Stimulated activated CD4-positive, alpha-beta T cell treated with anti-CD3 and anti-CD28 coated beads, Interleukin-15, amount 100 ng/mL, for 48 hours (primary cell): ENCODE results near the gene MFNG.
A peak's percentile ranks its signal among the peaks of the same experiment; 100 is the strongest.

Experiments used
- DNase-seq, 2 donors: peaks; one replicate each; pipeline ENCODE4 v3.0.0-alpha.2; 2020; ENCODE audit warnings: low read depth in 2 of 2

Gene MFNG

DNA sequence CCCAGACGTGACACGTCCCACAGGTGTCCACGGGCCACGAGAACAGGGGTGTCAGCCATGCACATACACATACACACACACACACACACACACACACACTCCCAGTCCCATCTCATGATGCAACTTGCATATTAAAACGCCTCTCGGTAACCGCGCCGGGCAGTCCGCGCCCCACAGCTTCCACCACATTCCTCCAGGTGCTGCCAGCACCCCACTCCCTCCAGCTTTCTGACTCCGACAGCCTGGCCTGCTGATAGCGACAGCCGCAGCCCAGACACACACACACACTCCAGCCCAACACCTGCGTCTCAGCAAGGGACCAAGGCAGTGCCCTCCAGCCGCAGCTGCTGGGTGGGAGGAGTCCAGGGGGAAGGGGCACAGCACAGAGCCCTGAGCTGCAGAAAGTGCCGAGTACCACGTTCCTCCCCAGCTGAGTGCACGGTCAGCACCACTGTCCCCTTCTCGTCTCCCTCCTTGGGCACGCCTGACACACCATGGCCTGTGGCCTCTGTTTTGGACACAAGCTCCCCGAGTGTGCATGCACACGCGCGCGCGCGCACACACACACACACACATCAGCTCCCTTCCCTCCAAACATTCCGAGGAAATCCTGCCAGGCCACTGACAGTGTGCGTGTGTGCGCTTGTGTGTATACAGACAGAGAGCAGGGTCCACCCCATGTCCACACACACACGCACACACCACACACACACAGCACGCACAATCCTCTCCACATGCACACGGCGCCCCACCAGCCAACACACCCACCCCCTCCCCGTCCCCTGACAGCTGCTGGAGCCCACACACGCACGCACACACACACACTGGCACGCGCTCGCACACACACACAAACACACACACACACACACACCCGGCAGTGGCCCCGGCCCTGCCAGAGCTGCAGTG, 60.1 kb downstream of the MFNG start:
- DNase-seq, result no peak

DNA sequence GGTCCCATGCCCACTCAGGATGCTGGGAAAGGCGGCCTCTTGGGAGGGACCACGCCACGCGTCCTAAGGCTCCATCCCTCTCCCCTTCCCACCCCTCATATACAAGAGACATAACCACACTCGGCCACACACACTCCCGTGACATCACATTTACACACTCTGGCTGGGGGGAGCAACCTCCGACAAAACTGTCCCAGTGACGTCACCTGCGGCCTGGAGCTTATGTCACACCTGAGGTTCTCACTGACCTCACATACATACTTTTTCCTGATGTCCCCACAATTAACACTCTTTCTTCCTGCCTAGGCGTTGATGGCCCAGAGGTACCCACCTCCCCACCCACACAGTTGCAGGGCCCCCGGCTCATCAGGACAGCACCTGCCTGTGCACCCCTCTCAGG, 60.8 kb downstream of the MFNG start:
- DNase-seq, result no peak

DNA sequence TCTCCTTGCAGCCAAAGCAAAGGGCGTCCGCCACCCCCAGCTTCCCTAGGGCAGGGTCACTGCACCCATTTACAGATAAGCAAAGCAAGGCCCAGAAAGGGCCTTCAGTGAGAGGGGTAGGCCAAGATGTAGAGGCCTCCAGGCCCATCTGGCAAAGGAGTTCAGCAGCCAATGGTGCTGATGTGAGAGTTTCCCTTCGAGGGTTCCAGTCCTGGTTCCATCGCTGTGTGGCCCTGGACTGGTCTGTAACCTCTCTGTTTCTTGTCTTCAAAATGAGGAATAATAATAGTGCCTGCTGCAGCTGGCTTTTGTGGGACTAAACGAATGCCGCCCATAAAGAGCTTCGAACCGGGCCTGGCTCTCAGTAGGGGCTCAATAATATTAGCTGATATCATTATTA, 62.9 kb downstream of the MFNG start:
- no peak for DNase-seq

DNA sequence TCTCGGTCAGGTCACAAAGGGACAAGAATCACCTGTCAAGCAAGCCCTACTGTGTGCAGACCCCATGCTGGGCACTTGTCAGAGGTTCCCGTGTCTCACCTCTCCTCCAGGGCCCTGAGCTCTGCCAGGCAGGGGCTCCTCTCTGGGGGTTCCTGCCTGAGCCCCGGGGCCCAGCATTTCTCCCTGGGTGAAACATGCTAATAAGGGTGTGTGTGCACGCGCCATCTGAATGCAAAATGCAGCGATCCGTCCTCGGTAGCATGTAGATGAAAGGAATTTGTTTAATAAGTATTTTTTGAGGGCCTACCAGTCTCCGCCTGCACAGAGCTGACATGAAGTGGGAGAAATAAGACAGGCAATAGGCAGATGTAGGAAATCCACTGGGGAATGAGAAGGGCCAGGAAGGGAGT, 64.7 kb downstream of the MFNG start:
- no peak for DNase-seq

DNA sequence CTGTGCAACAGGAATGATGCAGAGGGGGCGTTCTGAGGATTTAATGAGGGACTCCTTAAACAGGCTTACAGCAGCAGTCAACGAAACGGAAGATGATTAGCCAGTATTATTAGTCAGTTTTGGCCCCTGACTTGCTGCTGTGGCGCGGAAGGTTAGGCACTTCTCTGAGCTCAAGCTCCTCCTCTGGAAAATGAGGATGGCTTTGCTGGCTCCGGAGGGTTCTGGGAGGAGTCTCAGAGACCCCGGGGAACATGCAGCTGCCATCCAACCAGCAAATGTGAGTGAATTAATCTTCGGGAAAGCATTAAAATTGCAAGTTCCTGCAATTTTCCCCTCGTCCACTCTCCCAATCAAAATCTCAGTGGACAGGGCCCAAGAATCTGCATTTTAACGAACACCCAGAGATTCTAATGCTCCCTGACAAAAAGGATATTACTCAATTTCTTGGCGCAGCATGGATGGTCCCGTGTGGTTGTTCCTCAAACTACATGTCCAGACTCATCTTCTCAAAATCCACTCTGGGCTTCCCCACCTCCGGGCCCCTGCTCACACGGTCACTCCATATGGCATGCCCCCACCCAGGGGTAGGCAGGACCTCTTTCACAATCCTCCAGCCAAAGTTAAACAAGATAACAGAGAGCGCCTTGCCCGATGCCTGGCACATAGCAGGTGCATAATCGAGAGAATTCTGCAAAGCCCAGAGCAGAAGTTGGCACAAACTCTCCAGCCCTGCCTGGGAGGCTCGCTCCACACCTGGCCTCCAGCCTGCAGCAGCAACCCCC, 65.3 kb downstream of the MFNG start:
- DNase-seq, result no peak

DNA sequence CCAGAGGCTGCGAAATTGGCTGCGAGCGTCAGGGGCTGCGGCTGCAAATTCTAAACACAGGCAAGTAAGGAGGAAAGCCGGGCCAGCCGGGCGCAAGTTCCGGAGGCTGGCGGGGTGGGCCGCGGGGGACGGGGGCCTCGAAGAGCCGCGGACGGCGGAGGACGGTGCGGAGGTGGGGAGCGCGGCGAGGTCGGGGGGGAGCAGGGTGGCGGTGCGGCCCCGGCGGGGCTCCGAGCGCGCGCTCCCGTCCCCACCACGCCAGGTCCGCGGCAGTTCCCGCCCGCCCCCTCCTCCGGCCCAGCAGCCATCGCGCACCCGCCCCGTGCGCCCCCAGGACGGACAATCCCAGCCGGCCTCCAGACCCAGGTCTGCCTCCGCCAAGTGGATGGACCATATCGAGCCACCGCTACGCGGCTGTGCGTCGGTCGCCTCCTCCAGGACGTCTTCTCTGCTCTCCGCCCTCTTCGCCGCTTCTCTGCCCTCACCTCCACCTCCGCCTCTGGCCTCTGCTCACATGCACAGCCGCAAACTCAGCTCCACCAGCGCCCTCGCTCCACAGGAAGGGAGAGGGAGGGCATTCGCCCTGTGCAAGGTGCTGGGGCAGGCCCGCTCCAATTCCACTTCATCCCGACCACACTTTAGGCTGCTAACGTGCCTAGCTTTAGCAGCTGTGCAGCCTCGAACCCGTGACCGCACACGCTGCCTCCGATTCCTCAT, 66.1 kb downstream of the MFNG start:
- DNase-seq, result peak in 1 of 2 donors; percentile 9

DNA sequence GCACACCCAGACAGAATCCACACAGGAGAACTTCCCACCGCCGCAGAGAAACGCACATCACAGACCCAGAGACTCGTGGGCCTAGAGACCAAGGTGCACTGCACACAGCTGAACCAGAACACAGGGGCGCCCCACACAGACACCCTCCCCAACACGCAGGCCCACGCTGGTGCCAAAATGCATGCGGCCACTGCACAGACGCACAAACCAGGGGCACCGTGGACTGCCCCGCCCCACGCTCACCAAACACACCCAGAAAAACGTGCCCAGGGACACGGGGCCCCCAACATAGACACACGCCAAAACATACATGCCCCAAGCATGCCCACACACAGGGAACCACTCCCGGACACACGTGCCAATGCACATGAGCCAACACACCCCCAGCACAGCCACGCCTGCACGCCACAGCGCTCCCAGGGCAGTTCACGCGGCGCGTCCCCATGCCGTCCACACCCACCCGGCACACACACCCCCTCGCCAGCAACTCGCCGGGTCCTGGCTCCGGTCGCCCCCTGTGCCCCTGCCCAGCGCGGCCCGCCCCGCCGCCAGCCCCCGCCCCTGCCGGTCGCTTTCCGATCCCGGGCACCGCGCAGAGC, 66.7 kb downstream of the MFNG start:
- DNase-seq, result no peak
